Hindlimb muscle (tissue), 1 donor: ENCODE measurements around the gene POSTN. TPM values are rescaled to one million over a fixed set of nuclear protein-coding genes. Genes with fewer than 3 reads are reported as not detected.
"Not testable (repeated sequence)": the region's sequence is repeated elsewhere in the genome, so short reads cannot be mapped to it uniquely, and the experiment has no call there.

Experiments
- DNase-seq: peaks from one replicate; pipeline ENCODE4 v3.0.0-alpha.2; 2013
- polyA plus RNA-seq: library from polyadenylated mRNA; unstranded; fragments of 120-200 nt; gene quantifications from one replicate; pipeline ENCODE4 v1.2.1, GENCODE V29; 2013; ENCODE audit not compliant: insufficient read length

Gene POSTN
- polyA plus RNA-seq, 1 donor: 1,188 TPM

DNA sequence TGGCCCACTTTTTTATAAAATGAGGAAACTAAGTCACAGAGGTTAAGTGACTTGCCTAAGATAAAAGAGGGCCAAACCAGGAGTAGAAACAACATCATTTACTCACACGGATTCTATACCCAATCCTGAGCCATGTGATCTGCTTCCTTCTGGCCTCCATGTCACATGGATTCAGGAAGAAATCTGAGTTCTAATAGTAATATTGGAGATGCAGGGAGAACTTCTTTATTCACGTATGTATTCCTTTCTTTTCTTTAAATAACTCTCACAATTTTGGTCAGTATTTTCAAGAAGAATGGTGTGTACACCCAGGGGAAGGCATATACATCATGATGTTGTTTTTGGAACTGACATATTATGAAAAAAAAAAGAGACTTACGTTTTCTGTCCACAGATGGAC lies 1.8 kb downstream of the POSTN start:
- DNase-seq: no peak

- DNase-seq: no peak
These were observed 3.4 kb downstream of the POSTN start for GRCh38 chr13:37595162-37595561.

DNA sequence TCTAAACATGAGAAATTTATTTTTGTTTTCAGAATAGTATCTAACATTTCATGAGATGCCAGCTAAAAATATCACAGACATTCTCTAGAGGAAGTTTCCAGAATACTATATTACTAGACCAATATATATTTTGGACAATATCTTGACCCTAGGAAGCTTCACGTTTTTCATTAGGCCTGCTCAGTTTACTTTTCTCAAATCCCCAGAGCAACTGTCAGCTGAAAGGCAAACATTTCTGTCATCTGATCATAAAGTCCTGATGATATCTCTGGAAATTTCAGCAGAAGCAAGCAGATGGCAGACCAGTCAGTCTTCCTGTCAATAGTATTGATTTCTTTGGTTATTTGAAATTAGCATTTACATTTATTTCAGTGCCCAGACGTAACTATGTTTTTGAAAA lies 4.0 kb downstream of the POSTN start:
- no peak for DNase-seq

DNA sequence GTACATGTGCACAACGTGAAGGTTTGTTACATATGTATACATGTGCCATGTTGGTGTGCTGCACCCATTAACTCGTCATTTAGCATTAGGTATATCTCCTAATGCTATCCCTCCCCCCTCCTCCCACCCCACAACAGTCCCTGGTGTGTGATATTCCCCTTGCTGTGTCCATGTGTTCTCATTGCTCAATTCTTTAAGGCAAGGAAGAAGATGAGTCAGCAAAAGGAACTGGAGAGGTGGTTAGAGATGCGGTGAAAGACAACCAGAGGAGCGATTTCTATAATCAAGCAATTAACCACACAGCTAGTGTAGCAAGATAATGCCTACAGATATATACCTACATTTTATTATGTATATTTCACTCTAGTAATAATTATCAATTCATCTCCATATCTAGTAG lies 9.2 kb downstream of the POSTN start:
- DNase-seq: not testable (repeated sequence)

DNA sequence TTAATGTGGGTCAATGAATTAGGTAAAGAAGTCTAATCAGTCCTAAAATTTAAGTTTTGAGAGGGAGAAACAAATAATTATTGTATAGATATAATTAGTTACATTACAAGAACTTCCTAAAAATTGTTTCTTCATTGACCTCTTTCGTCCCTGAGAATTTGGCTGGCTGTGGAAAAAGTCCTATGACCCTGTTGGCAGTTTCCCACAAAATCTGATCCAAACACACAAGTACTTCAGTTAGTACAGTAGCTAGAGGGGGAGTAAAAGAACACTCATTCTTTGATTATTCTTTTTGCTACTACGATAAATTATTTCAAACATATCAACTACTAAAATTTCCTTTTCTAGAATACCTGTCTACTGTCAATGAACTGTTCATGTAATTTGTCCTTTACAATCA lies 11.3 kb downstream of the POSTN start:
- DNase-seq: no peak

GRCh38 chr13:37586164-37586563 lies 12.4 kb downstream of the POSTN start:
- no peak for DNase-seq

GRCh38 chr13:37585541-37585940 lies 13.0 kb downstream of the POSTN start:
- no peak for DNase-seq

DNA sequence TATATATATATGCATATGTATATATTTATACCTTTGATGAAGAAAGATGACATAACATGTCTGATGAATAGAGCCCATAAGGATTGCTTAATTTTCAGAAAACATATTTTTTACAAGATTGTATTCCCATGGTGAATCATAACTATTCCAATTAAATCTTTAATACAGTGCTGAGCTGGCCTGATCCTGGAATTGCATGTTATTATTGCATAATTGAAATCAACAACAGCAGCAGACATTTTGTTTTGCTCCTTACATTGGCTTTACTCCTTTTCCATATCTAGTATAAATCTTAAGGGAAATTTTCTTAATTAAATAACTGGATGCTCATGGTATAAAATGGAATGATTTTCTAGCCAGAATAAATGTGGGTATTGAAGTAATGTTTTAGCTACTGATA lies 22.0 kb downstream of the POSTN start:
- no peak for DNase-seq

GRCh38 chr13:37565425-37565824 lies 33.1 kb downstream of the POSTN start:
- DNase-seq: no peak

GRCh38 chr13:37561031-37561430 lies 37.5 kb downstream of the POSTN start:
- DNase-seq: no peak

DNA sequence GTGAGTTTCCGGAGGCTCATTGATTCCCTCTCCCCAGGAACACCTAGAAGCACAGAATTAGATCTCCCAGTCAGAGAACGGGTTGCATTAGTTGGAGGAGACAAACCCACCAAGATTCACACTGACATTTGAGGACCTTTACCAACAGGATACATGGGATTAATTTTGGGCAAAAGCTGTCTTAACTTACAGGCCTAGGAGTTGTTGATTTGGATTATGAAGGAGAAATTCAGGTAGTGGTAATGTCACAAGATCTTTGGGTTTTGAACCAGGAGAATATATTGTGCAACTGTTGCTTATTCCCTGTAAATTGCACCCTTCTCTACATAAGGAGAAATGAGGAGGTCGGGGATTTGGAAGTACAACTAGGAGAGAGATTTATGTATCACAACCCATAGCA lies 38.0 kb downstream of the POSTN start:
- no peak for DNase-seq

DNA sequence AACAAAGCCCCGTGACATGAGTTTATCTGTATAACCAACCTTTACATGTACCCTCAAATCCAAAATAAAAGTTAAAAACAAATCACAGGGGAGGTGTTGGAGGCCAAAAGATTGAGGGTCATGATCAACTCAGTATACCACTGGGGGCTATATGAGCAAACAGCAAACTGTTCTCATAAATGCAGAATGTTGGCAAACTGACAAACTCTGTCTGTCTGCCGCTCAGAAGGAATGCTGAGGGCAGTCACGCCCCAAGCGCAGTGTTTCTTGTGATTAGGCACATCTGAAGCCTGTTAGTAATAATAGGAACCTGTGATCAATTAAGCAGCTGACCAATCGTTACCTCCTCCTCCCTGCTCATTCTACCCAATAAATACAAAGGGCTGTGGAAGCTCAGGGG lies 39.8 kb downstream of the POSTN start:
- not testable (repeated sequence) for DNase-seq

DNA sequence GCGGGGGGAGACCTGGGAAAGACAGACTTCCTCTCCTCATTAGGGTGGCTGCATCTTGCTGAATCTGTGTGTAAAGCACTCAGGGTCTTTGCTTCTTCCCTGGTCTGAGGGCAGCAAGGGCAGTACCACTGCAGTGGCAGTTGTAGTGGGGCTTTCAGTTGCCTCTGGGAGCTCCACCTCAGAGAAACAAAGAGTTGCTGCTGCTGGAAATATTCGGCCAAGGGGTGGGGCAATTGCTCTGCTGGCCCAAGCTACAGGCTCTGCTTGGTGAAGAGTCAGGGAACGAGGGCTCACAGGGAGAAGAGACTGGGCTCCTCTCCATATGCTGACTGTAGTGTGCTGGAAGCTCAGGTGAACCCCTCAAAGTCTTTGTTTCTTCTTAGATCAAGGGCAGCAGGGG lies 52.5 kb downstream of the POSTN start:
- no peak for DNase-seq

- DNase-seq: no peak
These were observed 53.6 kb downstream of the POSTN start for GRCh38 chr13:37544995-37545394.

DNA sequence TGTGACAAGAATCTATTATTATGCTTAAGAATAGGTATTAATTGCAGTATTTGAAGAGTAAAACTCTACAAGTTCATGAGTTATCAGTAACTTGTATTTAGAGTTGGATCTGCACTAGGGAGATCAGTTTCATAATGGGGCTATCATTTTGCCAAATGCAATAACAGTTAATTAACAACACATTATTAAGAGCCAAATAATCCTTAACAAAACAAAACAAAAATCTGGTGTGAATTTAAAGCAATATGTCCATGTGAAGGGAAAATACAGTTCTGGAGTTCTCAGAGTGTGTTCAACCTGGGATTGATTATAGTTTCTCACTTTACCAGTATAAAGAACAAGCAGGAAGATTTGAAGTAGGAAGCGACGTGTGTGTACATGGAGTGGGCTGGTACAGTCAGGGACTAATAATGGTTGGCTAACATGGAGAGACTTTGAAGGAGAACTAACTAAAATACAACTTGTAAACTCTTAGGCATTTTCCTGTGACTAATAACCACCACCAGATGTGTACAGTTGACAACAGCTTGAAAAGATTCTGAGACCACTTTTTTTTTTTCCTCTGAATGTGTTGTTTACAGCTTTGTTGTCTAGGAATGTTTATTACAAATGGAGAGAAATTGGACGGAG lies 58.5 kb downstream of the POSTN start:
- DNase-seq: no peak

DNA sequence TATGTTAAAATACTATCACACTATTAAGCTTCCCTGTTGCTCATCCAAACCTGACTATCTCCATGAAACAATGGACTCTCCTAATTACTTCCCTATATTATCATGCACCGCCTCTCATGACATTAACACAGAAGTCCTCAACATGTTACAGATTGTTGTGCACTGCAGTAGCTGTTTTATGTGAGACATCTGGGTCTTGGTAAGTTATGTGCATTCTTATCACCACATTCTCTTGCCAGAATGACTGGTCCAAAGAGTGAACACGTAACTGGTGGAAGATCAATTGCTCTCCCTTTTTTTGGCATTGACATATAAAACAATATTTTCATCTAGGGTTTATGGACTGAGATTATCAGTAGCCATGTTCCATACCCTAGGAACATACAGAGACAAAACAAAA lies 59.4 kb downstream of the POSTN start:
- no peak for DNase-seq

DNA sequence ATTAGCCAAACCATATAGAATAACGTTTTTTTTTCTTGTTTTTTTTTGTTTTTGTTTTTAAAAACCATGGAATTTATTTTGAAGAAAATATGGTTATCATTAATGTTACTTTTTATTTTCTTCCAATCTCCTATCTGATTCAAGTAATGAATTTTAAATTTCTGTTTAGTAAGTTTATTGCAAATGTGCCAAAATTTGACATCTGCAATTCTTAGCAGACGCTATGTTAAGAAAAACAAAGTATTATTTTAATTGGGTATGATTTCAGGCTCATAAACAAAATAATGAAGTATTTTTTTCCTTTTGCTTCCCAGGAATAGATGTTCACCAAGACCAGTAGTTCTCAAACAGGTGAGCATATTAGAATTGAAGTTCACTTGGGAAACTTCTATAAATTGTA lies 63.1 kb downstream of the POSTN start:
- DNase-seq: no peak

DNA sequence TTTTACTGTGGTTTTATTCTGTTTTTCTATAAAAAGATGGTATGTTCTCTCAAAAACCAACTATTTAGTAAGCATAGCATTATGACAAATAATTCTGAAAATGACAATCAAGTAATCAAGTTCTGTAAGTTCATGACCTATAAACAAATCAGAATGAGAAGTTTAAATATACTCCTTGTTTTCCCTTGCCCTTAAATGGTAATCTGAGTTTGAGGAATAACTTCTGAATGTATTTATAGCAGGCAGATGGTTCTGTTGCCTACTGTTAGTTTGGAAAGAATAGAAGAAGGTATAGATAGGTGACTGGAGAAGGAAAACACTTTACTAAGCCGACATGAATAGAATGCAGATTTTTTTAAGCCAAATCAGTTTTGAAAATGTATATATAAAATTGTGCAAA lies 63.9 kb downstream of the POSTN start:
- no peak for DNase-seq

- no peak for DNase-seq
These were observed 64.4 kb downstream of the POSTN start for GRCh38 chr13:37534181-37534580.

DNA sequence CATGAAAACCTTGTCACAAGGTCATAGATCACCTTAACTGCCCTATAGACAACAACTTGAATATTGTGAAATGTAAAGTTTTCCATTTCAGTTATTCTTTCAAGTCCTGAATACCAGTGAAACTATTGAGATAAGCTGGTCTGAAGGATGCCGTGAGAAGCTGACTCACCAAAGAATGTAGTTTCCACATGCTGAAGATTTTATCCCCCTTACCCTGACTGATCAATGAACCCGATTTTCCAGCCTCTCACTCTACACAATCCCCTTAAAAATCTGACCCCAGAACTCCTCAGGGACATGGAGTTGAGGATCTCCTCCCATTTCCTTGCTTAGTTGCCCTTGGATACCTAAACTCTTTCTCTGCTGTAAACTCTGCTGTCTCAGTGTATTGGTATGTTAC lies 67.5 kb downstream of the POSTN start:
- no peak for DNase-seq

DNA sequence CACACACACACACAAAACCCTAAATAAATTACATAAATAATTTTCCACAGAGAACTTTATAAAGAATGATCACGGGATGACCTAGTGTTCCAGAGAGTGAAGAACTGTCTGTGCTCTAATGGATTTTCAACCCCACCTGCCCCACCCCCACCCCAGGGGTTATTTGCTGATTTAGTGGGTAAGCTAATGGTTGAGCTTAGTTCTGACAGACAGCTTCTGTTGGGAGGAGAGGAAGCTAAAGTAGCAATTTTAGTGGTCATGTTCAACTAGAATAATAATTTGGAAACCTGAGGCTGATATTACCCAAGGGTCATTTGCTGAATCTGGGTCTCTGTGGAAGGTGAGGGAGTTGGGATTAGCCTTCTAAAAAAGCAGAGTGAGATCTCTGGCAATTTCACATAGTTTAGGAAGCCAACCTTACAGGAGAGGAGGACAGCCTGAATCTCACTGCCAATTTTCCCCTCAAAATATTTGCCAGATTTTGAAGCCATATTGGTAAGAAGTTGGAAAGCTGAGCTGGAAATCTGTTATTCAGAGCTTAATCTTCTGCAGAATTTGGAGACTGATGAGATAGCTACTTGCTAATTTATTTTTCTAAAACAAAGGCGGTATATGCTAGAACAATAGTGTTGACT lies 68.7 kb downstream of the POSTN start:
- DNase-seq: peak; percentile 72

DNA sequence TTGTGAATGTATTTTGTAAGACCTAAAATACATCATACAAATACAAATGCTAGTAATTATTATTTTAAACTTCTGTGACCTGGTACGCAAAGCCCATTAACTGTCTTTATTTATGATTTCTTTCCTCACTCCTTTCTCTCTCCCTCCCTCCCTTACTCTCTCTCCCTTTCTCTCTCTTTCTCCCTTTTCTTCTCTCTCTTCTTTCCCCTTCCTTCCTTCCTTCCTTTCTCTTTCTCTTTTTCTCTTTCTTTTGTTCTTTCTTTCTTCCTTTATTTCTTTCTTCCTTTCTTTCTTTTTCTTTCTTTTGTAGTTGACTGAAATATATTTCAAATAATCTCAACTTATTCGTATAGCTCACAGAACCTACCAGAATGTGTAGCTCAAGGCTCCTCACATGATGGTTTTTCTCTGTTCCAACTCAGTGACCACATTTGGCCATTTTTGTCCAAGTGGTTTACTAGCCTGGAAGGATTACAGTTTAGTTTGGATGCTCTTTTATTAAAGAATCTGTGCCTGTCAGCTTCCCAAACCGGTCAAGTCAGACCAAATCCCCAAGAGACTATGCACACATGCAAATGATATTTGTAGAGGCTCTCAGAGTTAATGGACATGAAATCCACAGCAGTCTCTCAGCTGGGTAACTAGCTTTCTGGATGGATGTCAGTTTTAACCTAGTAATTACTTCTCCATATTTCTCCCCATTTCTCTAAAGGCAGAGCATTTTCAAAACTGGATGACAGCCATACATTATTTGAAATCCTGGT lies 71.7 kb downstream of the POSTN start:
- DNase-seq: peak; percentile 78

- no peak for DNase-seq
These were observed 83.3 kb downstream of the POSTN start for GRCh38 chr13:37515226-37515625.
